SK-N-SH treated with all-trans-retinoic acid at 6 μM for 48 hours (cell line): ENCODE measurements around the gene ZBTB17.

Experiments used
- ATAC-seq: fragments of 200-7000 bp; cut with Tn5 transposase; 3 replicates; pipeline ENCODE4 v1.9.1; 2020; ENCODE audit warnings: mild to moderate bottlenecking, moderate library complexity
- ARNTL ChIP-seq: fragments of 450-650 bp; formaldehyde crosslinking; IDR thresholded peaks from 2 replicates; pipeline ENCODE4 v1.5.0; 2020; ENCODE audit warnings: low read depth, mild to moderate bottlenecking, moderate library complexity, borderline replicate concordance
- BACH2 ChIP-seq: fragments of 250-450 bp; sonication (Bioruptor Pico); IDR thresholded peaks from 2 replicates; pipeline ENCODE4 v1.9.0; 2021; ENCODE audit warnings: mild to moderate bottlenecking, borderline replicate concordance
- CREB5 ChIP-seq: fragments of 250-450 bp; sonication (Bioruptor Pico); IDR thresholded peaks from 2 replicates; pipeline ENCODE4 v1.5.1; 2020; ENCODE audit warnings: low read depth, mild to moderate bottlenecking, moderate library complexity
- CSDC2 ChIP-seq: fragments of 250-450 bp; sonication (Bioruptor Pico); IDR thresholded peaks from 2 replicates; pipeline ENCODE4 v1.5.0; 2020; ENCODE audit warnings: mild to moderate bottlenecking, moderate library complexity
- ESRRG ChIP-seq: fragments of 250-450 bp; sonication (Bioruptor Pico); IDR thresholded peaks from 2 replicates; pipeline ENCODE4 v1.6.1; 2021; ENCODE audit warnings: mild to moderate bottlenecking
- GLIS3 ChIP-seq: fragments of 250-450 bp; sonication (Bioruptor Pico); IDR thresholded peaks from 2 replicates; pipeline ENCODE4 v1.5.0; 2020; ENCODE audit warnings: mild to moderate bottlenecking, moderate library complexity
- ISL1 ChIP-seq: fragments of 250-450 bp; sonication (Bioruptor Pico); IDR thresholded peaks from 2 replicates; pipeline ENCODE4 v2.1.2; 2022; ENCODE audit warnings: mild to moderate bottlenecking, moderate library complexity
- OSR1 ChIP-seq: fragments of 250-450 bp; sonication (Bioruptor Pico); IDR thresholded peaks from 2 replicates; pipeline ENCODE4 v1.8.0; 2022; ENCODE audit warnings: moderate library complexity, mild to moderate bottlenecking, inconsistent platforms
- PATZ1 ChIP-seq: fragments of 250-450 bp; sonication (Bioruptor Pico); IDR thresholded peaks from 2 replicates; pipeline ENCODE4 v1.8.0; 2020; ENCODE audit warnings: mild to moderate bottlenecking, moderate library complexity, borderline replicate concordance
- POU6F1 ChIP-seq: fragments of 250-450 bp; sonication (Bioruptor Pico); IDR thresholded peaks from 2 replicates; pipeline ENCODE4 v1.8.0; 2021; ENCODE audit warnings: low read depth, mild to moderate bottlenecking, moderate library complexity, borderline replicate concordance
- PPARA ChIP-seq: fragments of 250-450 bp; sonication (Bioruptor Pico); IDR thresholded peaks from 2 replicates; pipeline ENCODE4 v1.5.0; 2020; ENCODE audit warnings: mild to moderate bottlenecking, borderline replicate concordance
- RARB ChIP-seq: fragments of 250-450 bp; sonication (Bioruptor Pico); IDR thresholded peaks from 2 replicates; pipeline ENCODE4 v1.8.0; 2021; ENCODE audit warnings: mild to moderate bottlenecking, moderate library complexity
- SNAI2 ChIP-seq: fragments of 250-450 bp; sonication (Bioruptor Pico); IDR thresholded peaks from 2 replicates; pipeline ENCODE4 v1.5.0; 2020; ENCODE audit warnings: mild to moderate bottlenecking, moderate library complexity
- TCF4 ChIP-seq: fragments of 250-450 bp; sonication (Bioruptor Pico); IDR thresholded peaks from 2 replicates; pipeline ENCODE4 v1.8.0; 2021; ENCODE audit warnings: mild to moderate bottlenecking, moderate library complexity, borderline replicate concordance
- TOX ChIP-seq: fragments of 250-450 bp; sonication (Bioruptor Pico); IDR thresholded peaks from 2 replicates; pipeline ENCODE4 v1.8.0; 2021; ENCODE audit warnings: mild to moderate bottlenecking, moderate library complexity, borderline replicate concordance
- TSHZ2 ChIP-seq: fragments of 250-450 bp; sonication (Bioruptor Pico); IDR thresholded peaks from 2 replicates; pipeline ENCODE4 v1.5.0; 2020; ENCODE audit warnings: mild to moderate bottlenecking, moderate library complexity
- ZC3H10 ChIP-seq: fragments of 250-450 bp; sonication (Bioruptor Pico); IDR thresholded peaks from 2 replicates; pipeline ENCODE4 v1.5.1; 2021; ENCODE audit warnings: mild to moderate bottlenecking, moderate library complexity
- ZFP3 ChIP-seq: fragments of 250-450 bp; sonication (Bioruptor Pico); IDR thresholded peaks from 2 replicates; pipeline ENCODE4 v1.5.0; 2020; ENCODE audit warnings: mild to moderate bottlenecking, moderate library complexity
- ZFP30 ChIP-seq: fragments of 450-650 bp; formaldehyde crosslinking; IDR thresholded peaks from 2 replicates; pipeline ENCODE4 v1.5.0; 2022; ENCODE audit warnings: mild to moderate bottlenecking, moderate library complexity
- ZNF565 ChIP-seq: fragments of 450-650 bp; formaldehyde crosslinking; conservative IDR thresholded peaks from 2 replicates; pipeline ENCODE4 v1.5.0; 2020; ENCODE audit warnings: low read depth, mild to moderate bottlenecking, moderate library complexity
- ZNF8 ChIP-seq: fragments of 450-650 bp; formaldehyde crosslinking; IDR thresholded peaks from 2 replicates; pipeline ENCODE4 v1.5.0; 2020; ENCODE audit warnings: mild to moderate bottlenecking, moderate library complexity

The ZBTB17 gene

GRCh38 chr1:15963363-15963967 is 12.4 kb downstream of the ZBTB17 start:
- TF ChIP-seq ZC3H10 (CRISPR knock-in tag) = no peak
- no peak for TF ChIP-seq TOX
- no peak for TF ChIP-seq TCF4
- TF ChIP-seq ARNTL (CRISPR knock-in tag) = no peak
- no peak for TF ChIP-seq ESRRG (CRISPR knock-in tag)
- TF ChIP-seq CREB5 (CRISPR knock-in tag) = no peak
- no peak for TF ChIP-seq ZFP3 (CRISPR knock-in tag)
- no peak for TF ChIP-seq CSDC2
- TF ChIP-seq BACH2 (CRISPR knock-in tag) = no peak
- TF ChIP-seq SNAI2 (CRISPR knock-in tag) = no peak
- no peak for TF ChIP-seq PATZ1 (CRISPR knock-in tag)
- no peak for TF ChIP-seq OSR1 (CRISPR knock-in tag)
- no peak for TF ChIP-seq PPARA
- no peak for TF ChIP-seq ZNF8 (CRISPR knock-in tag)
- no peak for TF ChIP-seq TSHZ2 (CRISPR knock-in tag)
- TF ChIP-seq ZFP30 = no peak
- TF ChIP-seq ISL1 (CRISPR knock-in tag) = no peak
- no peak for TF ChIP-seq GLIS3 (CRISPR knock-in tag)
- no peak for TF ChIP-seq ZNF565 (CRISPR knock-in tag)

GRCh38 chr1:15962671-15963362 is 13.1 kb downstream of the ZBTB17 start:
- ATAC-seq = no peak
- TF ChIP-seq BACH2 (CRISPR knock-in tag) (no peak), CREB5 (CRISPR knock-in tag) (no peak), GLIS3 (CRISPR knock-in tag) (no peak), RARB (CRISPR knock-in tag) (no peak), POU6F1 (CRISPR knock-in tag) (no peak), TOX (no peak), PATZ1 (CRISPR knock-in tag) (no peak), TCF4 (no peak), PPARA (no peak), ZFP3 (CRISPR knock-in tag) (no peak), ESRRG (CRISPR knock-in tag) (no peak), CSDC2 (no peak), ZC3H10 (CRISPR knock-in tag) (no peak), ARNTL (CRISPR knock-in tag) (no peak), ZNF565 (CRISPR knock-in tag) (no peak), ZNF8 (CRISPR knock-in tag) (no peak), SNAI2 (CRISPR knock-in tag) (no peak)

More at GRCh38 chr1:15963363-15963967, 12.4 kb downstream of the ZBTB17 start:
- no peak for ATAC-seq
